NCI-H1092 treated with DMSO at 0.1 percent for 48 hours (cell line): ENCODE results near the gene RHOT2.

Experiments
- DNase-seq: peaks from one replicate; lab custom pipeline; 2025; lab: John Stamatoyannopoulos, UW

The RHOT2 gene

GRCh38 chr16:700684-701584 is 33.0 kb downstream of the RHOT2 start:
- no peak for DNase-seq

DNA sequence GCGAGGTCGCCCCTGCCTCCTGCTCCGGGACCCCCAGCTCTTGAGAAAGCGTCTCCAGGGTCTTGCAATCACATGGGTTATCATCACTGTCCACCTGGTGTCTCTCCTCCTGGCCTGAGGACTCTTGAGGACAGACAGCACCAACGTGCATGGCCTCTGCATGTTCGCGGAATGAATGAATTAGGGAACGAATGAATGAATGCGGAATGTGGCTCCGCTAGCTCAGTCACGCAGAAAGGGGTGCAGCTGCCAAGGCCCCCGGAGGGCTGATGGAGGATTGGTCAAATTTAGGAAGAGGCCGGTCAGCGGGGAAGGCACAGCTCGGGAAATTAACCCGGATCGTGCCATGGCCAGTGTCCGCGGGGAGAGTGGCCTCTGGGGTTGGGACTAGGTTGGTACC is 34.4 kb downstream of the RHOT2 start:
- DNase-seq = no peak

DNA sequence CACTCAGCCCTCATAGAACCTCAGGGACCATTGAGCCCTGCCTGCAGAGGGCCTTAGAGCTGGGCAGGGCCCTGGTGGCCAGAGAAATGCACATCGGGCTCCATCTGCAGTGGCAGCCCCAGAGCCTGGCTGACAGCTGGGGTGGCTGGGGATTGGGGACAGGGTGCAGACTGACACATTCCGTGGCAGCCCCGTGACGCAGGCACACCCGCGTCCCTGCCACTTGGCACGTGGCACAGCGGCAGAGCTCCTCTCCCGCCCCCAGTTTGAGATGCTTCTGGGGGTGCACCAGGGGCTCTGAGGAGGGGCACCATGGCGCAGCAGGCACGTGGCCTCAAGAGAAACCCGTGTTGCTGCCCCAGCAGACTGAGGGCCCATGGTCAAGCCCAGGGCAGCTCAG is 35.5 kb downstream of the RHOT2 start:
- no peak for DNase-seq

DNA sequence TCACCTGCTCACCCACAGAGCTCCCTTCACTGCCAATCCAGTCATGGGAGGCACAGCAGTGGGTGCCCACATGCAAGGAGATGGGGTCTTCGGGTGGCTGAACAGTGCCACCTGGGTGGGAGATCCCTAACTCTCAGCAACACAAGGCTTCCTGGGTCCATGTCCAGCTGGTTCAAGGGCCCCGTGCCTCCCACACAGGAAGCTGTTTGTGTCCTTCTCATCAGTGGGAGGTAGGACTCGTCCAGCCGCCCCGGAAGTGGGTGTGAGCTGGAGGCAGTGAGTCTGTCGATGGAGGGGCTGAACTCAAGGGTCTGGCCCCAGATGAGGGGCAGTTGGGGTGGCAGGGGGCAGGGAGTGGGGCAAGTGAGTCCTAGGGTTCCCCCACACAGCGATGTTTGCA is 36.1 kb downstream of the RHOT2 start:
- no peak for DNase-seq

DNA sequence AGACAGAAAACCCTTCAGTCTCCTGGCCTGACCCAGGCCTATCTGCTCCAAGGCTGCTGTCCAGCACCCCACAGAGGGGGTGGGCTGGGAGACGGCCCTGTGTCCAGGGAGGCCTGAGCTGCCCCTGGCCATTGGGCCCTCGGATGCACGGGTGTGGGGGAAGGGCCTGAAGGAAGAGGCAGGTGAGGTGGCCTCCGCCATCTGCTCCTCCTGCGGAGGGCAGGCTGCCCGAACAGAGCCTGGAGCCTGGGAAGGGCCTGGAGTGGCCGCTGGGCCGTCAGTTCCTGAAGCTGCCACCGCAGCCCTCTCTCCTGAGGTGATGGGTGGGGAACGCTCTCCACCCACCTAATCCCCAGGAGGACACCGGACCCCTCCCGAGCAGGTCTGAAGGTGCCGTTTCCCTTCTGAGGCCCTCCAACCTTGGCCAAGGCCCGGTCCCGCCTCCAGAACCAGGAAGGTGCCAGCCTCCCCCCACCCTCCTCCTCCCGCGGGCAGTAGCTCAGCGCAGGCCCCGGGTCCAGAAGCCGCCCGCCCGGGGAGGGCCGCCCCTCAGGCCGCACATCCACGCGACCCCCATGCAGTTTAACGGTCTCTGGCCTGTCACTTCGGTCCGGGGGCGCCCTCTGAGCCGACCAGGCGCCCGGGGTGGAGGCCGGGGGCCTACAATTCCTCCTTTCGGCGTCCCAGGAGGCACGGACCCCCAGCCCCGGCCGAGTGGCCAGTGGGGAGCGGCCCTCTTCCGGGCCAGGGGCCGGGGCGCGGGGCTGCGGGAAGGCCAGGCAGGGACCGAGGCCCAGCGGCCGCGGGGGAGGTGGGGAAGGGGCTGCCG is 36.8 kb downstream of the RHOT2 start:
- DNase-seq = no peak

DNA sequence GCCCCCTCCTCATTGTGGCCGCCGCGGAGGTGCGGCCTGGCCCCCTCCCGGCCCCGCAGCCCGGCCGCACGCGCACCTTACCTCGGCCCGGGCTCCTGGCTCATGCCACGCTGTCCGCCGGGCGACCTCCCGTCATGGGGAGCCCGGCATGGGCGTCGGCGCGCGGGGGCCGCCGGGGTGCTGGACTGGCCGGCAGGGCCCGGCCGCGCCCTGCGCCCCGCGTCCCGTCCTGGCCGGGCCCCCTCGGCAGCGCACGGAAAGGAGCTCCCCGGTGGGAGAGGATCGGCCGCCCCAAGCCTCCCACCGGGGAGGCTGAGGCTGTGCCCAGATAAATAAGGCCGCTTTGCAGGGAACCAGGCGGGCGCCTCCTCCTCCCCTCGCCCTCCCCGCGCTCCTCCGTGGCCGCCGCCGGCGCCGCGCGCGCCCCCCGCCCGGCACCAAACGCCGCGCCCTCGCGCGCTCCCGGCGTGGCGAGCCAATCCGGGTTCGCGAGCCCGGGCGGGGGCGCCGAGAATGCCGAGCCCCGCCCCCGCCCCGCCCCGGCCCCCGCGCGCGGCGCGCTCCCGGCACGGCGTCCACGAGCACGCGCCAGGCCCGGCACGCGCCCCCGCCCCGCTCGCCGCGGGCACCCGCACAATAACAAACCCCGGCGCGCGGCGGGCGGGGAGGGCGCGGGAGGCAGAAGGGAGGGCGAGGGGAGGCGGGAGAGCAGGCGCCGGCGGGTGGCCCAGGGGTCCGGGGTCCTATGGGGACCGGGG is 37.7 kb downstream of the RHOT2 start, which contains the start of gene FBXL16:
Gene FBXL16, minus strand, starts transcription at position 371 of the 758 bp plus-strand sequence. CDS start 8,396 bp downstream, outside the sequence.
- peak; percentile 65 for DNase-seq

GRCh38 chr16:706189-707061 is 38.5 kb downstream of the RHOT2 start:
- DNase-seq = peak; percentile 62

DNA sequence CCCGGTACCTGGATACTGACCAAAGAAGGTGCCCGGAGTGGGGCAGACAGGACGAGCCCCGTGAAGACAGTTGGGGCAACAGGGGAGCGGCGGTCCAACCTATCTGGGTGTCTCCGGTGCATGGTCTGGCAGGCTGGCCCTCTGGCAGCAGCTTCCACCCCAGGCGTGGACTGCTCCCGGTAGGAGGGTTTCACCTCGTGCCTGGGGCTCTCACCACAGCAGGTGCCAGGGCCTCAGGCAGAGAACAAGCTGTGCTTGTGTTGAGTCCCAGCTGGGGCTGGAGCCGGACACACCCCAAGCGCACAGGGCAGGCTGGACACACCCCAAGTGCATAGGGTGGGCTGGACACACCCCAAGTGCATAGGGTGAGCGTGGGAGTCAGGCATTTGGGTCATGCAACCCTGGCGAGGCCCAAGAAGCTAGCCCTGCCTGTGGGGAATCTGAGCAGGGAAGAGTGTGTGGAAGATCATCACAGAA is 39.2 kb downstream of the RHOT2 start:
- no peak for DNase-seq

DNA sequence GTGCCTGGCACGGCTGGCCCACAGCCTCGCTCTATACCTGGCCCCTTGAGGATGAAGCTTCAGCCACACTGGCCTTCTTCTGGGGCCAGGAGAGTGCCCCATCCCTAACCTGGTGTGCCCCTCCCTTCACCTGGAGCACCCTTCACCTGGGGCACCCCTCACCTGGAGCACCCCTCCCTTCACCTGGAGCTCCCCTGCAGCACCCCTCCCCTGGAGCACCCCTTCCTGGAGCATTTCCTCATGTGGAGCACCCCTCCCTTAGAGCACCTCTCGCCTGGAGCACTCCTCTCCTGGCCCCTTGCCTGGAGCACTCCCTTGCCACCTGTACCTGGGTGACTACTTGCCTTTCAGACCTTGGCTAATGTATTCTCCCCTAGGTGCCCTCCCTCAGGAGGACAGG is 40.1 kb downstream of the RHOT2 start:
- no peak for DNase-seq

DNA sequence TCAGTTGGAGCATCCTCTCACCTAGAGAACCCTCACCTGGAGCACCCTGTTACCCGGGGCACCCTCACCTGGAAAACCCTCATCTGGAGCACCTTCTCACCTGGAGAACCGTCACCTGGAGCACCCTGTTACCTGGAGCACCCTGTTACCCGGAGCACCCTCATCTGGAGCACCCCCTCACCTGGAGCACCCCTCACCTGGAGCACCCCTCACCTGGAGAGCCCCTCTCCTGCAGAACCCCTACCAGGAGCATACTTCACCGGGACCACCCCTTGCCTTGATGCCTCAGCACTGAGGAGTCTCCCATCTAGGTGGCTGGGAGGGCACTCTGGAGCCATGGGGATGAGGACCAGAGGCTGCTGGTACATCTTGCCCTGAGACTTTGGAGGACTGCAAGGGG is 41.0 kb downstream of the RHOT2 start:
- DNase-seq = no peak

- peak; percentile 81 for DNase-seq
Observed at GRCh38 chr16:709566-710499, 41.9 kb downstream of the RHOT2 start.

DNA sequence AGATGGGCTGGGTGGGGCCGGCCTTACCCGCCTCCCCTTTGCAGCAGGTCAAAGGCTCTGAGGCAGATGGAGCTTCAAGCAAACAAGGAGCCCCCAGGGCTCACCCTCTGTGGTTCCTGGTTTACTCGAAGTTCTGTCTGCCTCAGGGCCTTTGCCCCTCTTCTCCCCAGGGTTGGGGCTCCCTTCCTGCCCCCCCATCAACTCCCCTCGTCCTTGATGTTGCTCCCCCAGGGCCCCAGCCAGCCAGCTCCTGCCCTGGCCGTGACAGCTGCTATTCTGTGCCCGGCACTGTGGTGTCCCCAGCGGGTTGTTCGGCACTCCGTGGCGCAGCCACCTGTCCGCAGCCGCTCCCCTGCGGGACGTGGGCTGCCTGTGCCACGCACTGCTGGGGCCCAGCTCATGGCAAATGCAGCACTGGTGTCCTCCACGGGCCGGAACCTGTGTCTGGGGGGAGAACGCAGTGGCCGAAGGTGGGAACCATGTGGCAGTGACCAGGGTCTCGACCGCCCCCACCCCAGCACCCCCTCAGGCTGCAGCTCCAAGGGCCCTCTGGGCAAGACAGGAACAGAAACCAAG is 42.7 kb downstream of the RHOT2 start:
- DNase-seq = no peak

GRCh38 chr16:711084-711483 is 43.2 kb downstream of the RHOT2 start:
- no peak for DNase-seq

GRCh38 chr16:711548-712320 is 43.8 kb downstream of the RHOT2 start:
- peak; percentile 53 for DNase-seq

GRCh38 chr16:712740-713250 is 44.9 kb downstream of the RHOT2 start:
- DNase-seq = peak; percentile 16

DNA sequence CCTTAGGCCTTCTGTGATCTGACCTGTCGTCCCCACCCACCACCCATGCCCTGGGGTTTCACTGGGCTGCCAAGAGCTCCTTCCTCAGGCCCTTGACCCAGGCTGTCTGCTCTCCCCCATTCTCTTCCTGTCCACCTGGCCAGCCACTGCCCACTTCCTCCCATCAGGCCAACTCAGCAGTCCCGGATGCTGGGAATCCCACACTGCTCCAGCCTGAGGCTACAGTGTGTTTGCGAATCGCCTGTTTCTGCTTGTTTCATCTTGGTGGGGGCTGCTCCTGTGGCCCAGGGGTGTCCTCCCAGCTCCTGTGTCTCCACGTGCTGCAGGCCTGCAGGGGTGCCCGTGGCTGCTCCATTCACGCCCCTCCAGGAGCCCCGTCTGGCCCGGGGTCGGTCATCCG is 46.1 kb downstream of the RHOT2 start:
- no peak for DNase-seq

DNA sequence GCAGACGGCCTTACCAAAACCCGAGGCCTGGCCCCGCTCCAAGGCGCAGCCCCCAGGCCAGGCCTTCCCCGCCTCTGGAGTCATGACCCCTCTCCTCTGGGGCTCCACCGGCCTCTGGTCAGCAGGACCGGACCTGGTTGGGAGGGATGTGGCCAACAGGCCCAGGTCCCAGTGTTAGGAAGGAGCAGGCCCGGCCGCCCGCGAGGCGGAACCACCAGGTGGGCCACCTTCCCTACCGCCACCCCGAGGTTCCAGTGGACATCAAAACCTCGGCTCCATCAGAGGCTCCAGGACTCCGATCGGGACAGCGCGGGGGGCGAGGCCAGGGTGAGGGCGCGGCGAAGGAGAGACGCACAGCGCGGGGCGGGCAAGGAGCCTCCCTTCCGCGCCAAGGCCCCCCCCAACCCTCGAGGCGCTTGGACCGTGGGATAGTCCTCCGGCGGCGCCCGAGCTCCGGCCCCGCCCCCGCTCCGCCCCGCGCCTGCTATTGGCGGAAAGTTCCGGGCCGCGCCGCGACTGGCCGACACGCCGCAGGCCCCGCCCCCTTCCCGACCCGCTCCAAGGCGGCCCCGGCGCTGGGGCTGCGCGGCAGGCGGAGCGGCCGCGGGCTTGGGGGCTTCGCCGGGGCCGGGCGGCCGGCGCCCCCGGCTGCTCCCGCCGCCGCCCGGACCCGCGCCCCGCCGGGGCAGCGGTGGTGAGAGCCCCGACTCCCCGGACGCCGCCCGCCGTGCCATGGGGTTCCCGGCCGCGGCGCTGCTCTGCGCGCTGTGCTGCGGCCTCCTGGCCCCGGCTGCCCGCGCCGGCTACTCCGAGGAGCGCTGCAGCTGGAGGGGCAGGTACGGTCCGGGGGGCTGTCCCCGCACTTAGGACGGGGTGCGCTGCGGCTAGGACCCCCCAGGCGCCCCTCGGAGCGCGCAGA is 46.9 kb downstream of the RHOT2 start, which contains the start of gene METRN:
Gene METRN, plus strand, starts transcription at position 561 of the 919 bp plus-strand sequence. Its CDS starts 172 bp downstream, at position 733.
- peak; percentile 79 for DNase-seq
